Panc1 (cell line): ENCODE results near the gene SLC9A3. TPM values are rescaled to one million over a fixed set of nuclear protein-coding genes. Genes with fewer than 3 reads are reported as not detected.

Experiments
- ATAC-seq: fragments of 200-7000 bp; cut with Tn5 transposase; 2 replicates; pipeline ENCODE4 v1.9.1; 2020; ENCODE audit warnings: mild to moderate bottlenecking, moderate library complexity
- BruUV-seq: library from RNA; stranded (reverse); fragments of 400-500 nt; replicated peaks from 2 replicates; lab custom pipeline; 2021; lab: Mats Ljungman, UMichigan
- CTCF ChIA-PET: fragments of 300-600 bp; sonication (Branson Sonifier 250); formaldehyde crosslinking; loops from one replicate; lab custom pipeline; 2022; ENCODE audit warnings: antibody characterized with exemption; lab: Charles Lee
- POLR2A ChIA-PET: fragments of 300-600 bp; sonication (Branson Sonifier 250); formaldehyde crosslinking; loops from one replicate; lab custom pipeline; 2022; ENCODE audit warnings: antibody characterized with exemption; lab: Charles Lee
- DNase-seq: peaks from one replicate; pipeline ENCODE4 v3.0.0-alpha.2; 2010; ENCODE audit warnings: low read depth, low spot score
- H3K27ac ChIP-seq: 2 replicates; pipeline ENCODE4 v1.5.1; 2011; ENCODE audit warnings: mild to moderate bottlenecking, low read length, inconsistent platforms
- H3K27me3 ChIP-seq: fragments of 200-500 bp; sonication (Bioruptor generic); 2 replicates; pipeline ENCODE4 v1.6.0; 2014; ENCODE audit warnings: low read length, inconsistent platforms; ENCODE audit not compliant: control insufficient read depth, insufficient read depth
- H3K36me3 ChIP-seq: fragments of 200-500 bp; sonication (Bioruptor generic); 2 replicates; pipeline ENCODE4 v1.5.1; 2014; ENCODE audit warnings: inconsistent platforms, mild to moderate bottlenecking, low read length, moderate library complexity; ENCODE audit not compliant: control insufficient read depth, insufficient read depth
- H3K4me1 ChIP-seq: 2 replicates; pipeline ENCODE4 v1.5.1; 2011; ENCODE audit warnings: inconsistent platforms, mild to moderate bottlenecking, low read length, moderate library complexity; ENCODE audit not compliant: control insufficient read depth, insufficient read depth
- H3K4me3 ChIP-seq, 2 experiments: 2 replicates each; pipeline ENCODE4 v1.5.1; 2011 to 2012; ENCODE audit warnings: low read depth in 2 of 2, low read length in 2 of 2, mild to moderate bottlenecking in 2 of 2, inconsistent platforms in 1 of 2, moderate library complexity in 1 of 2
- H3K9me3 ChIP-seq: fragments of 200-500 bp; sonication (Bioruptor generic); 2 replicates; pipeline ENCODE4 v1.5.1; 2014; ENCODE audit warnings: low read depth, mild to moderate bottlenecking, inconsistent platforms, low read length, moderate library complexity; ENCODE audit not compliant: control insufficient read depth, insufficient read depth
- POLR2AphosphoS5 ChIP-seq: IDR thresholded peaks from 2 replicates; pipeline ENCODE4 v1.6.1; 2012; ENCODE audit warnings: mild to moderate bottlenecking, low read depth, low read length, moderate library complexity
- SIN3A ChIP-seq: IDR thresholded peaks from 2 replicates; pipeline ENCODE4 v1.6.1; 2012; ENCODE audit warnings: low read depth, mild to moderate bottlenecking, low read length, moderate library complexity, borderline replicate concordance; ENCODE audit not compliant: insufficient read depth
- TCF7L2 ChIP-seq: IDR thresholded peaks from 2 replicates; pipeline ENCODE4 v1.6.1; 2011; ENCODE audit warnings: mild to moderate bottlenecking, low read depth, low read length, inconsistent platforms
- in situ Hi-C: cut with HindIII; loops from 2 replicates; pipeline ENCODE4 v1.10.0; 2016; ENCODE audit warnings: low sequenced_read_pairs, low pct_unique_long_range_greater_than_20kb
- intact Hi-C: fragments of 100-400 bp; cut with micrococcal nuclease; formaldehyde crosslinking; loops from one replicate; pipeline ENCODE4 v1.10.0; 2022; ENCODE audit not compliant: unreplicated experiment
- total RNA-seq: library from RNA; stranded (reverse); gene quantifications from one replicate; pipeline ENCODE4 v1.2.1, GENCODE V29; 2021; ENCODE audit not compliant: unreplicated experiment
- TF ChIP-seq, protein P1 (sequence below): fragments of 450-650 bp; IDR thresholded peaks from 2 replicates; pipeline ENCODE4 v1.5.1; 2017; ENCODE audit warnings: mild to moderate bottlenecking
- TF ChIP-seq, protein P2 (sequence below), 2 experiments: IDR thresholded peaks; 2 replicates each; pipeline ENCODE4 v1.6.1; 2011 to 2012; ENCODE audit warnings: low read depth in 2 of 2, control low read depth in 1 of 2, low read length in 1 of 2, mild to moderate bottlenecking in 1 of 2, moderate library complexity in 1 of 2; ENCODE audit not compliant: insufficient read depth in 1 of 2

The SLC9A3 gene
- total RNA-seq, 1 experiment from 2014 or later, result 2.0 TPM

DNA sequence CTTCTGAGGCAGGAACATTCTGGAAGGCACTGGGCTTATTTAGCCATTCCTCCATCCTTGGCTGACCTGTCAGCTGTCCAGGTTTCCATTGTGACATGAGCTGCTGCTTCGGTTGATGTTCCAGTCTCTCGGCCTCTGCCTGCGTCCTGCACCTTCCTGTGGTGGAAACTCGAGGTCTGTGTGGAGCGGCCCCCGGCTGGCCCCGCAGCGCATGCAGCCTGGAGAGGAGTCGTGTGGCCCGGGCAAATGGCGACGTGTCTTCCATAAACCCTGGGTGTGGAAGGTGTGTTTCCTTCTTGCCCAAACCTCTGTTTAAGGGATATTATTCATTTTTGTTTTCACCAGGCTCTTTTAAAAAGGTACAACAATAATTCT lies 36.5 kb upstream of the SLC9A3 start:
- H3K36me3 ChIP-seq, result no peaks in the 10 kb centered on the region
- no peak for DNase-seq
- no peaks in the 10 kb centered on the region for H3K27me3 ChIP-seq
- H3K4me3 ChIP-seq, result no peak overlapping the region
- POLR2A ChIA-PET, result no interaction called here
- intact Hi-C loops (no loop called here), in situ Hi-C loops (no loop called here)
- CTCF ChIA-PET, result no interaction called here
- peaks cover 8% of the 10 kb centered on the region for H3K4me1 ChIP-seq
- no TSS peak for BruUV-seq
- H3K27ac ChIP-seq, result no peak overlapping the region
- no peak for ATAC-seq
- no peak for TF ChIP-seq TCF7L2
- TF ChIP-seq, protein P1, sequence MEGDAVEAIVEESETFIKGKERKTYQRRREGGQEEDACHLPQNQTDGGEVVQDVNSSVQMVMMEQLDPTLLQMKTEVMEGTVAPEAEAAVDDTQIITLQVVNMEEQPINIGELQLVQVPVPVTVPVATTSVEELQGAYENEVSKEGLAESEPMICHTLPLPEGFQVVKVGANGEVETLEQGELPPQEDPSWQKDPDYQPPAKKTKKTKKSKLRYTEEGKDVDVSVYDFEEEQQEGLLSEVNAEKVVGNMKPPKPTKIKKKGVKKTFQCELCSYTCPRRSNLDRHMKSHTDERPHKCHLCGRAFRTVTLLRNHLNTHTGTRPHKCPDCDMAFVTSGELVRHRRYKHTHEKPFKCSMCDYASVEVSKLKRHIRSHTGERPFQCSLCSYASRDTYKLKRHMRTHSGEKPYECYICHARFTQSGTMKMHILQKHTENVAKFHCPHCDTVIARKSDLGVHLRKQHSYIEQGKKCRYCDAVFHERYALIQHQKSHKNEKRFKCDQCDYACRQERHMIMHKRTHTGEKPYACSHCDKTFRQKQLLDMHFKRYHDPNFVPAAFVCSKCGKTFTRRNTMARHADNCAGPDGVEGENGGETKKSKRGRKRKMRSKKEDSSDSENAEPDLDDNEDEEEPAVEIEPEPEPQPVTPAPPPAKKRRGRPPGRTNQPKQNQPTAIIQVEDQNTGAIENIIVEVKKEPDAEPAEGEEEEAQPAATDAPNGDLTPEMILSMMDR, result no peak
- TF ChIP-seq, protein P2, sequence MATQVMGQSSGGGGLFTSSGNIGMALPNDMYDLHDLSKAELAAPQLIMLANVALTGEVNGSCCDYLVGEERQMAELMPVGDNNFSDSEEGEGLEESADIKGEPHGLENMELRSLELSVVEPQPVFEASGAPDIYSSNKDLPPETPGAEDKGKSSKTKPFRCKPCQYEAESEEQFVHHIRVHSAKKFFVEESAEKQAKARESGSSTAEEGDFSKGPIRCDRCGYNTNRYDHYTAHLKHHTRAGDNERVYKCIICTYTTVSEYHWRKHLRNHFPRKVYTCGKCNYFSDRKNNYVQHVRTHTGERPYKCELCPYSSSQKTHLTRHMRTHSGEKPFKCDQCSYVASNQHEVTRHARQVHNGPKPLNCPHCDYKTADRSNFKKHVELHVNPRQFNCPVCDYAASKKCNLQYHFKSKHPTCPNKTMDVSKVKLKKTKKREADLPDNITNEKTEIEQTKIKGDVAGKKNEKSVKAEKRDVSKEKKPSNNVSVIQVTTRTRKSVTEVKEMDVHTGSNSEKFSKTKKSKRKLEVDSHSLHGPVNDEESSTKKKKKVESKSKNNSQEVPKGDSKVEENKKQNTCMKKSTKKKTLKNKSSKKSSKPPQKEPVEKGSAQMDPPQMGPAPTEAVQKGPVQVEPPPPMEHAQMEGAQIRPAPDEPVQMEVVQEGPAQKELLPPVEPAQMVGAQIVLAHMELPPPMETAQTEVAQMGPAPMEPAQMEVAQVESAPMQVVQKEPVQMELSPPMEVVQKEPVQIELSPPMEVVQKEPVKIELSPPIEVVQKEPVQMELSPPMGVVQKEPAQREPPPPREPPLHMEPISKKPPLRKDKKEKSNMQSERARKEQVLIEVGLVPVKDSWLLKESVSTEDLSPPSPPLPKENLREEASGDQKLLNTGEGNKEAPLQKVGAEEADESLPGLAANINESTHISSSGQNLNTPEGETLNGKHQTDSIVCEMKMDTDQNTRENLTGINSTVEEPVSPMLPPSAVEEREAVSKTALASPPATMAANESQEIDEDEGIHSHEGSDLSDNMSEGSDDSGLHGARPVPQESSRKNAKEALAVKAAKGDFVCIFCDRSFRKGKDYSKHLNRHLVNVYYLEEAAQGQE (IDR thresholded peaks at IDR 0.05; ENCODE audit: insufficient read depth in 1 of 2, low read depth in 2 of 2, low read length in 1 of 2), result no peak
- H3K9me3 ChIP-seq, result no peaks in the 10 kb centered on the region

DNA sequence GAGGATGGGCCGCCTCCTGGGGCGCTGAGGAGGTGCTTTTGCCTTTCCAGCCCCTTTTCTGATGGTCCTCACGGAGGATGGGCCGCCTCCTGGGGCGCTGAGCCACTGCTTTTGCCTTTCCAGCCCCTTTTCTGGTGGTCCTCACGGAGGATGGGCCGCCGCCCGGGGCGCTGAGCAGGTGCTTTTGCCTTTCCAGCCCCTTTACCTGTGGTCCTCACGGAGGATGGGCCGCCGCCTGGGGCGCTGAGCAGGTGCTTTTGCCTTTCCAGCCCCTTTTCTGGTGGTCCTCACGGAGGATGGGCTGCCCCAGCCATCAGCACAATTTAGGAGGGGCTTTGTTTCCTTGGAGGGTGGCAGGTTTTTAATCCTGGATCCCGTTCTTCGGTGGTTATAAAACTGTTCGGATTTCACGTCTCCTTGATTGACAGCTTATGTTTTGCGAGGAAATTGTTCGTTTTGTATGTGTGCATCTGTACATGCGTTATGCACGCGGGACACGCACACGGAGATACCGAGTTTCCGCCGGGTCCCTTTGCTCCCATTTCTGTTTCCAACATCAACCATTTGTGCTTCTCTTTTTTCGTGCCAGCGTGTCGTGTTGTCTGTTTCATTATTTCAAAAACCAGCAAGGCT lies 34.7 kb upstream of the SLC9A3 start:
- ChIA-PET CTCF (no interaction called here), POLR2A (no interaction called here)
- peaks cover 17% of the 10 kb centered on the region for H3K4me1 ChIP-seq
- no peak overlapping the region for H3K4me3 ChIP-seq
- H3K27me3 ChIP-seq, result no peaks in the 10 kb centered on the region
- H3K9me3 ChIP-seq, result no peaks in the 10 kb centered on the region
- TF ChIP-seq, protein P1, result no peak
- no peak for TF ChIP-seq TCF7L2
- TF ChIP-seq POLR2AphosphoS5, result no peak
- TF ChIP-seq, protein P2 (IDR thresholded peaks at IDR 0.05; ENCODE audit: insufficient read depth in 1 of 2, low read depth in 2 of 2, low read length in 1 of 2), result no peak
- TF ChIP-seq SIN3A, result no peak
- no TSS peak for BruUV-seq
- in situ Hi-C loops (no loop called here), intact Hi-C loops (no loop called here)
- H3K27ac ChIP-seq, result no peak overlapping the region
- ATAC-seq (no peak), DNase-seq (no peak)
- H3K36me3 ChIP-seq, result no peaks in the 10 kb centered on the region
